GM19438 (cell line): Measurements from ENCODE around the gene MAGOH.
A peak's percentile ranks its signal among the peaks of the same experiment; 100 is the strongest.
"Not testable (repeated sequence)": the region's sequence is repeated elsewhere in the genome, so short reads cannot be mapped to it uniquely, and the experiment has no call there.

Source experiments
- ATAC-seq: cut with Tn5 transposase; IDR thresholded peaks from one replicate; pipeline ENCODE4 v1.9.1; 2021; ENCODE audit warnings: low read depth; ENCODE audit not compliant: unreplicated experiment

Gene MAGOH

GRCh38 chr1:53241828-53242227 lies 3.5 kb upstream of the MAGOH start:
- ATAC-seq: no peak

GRCh38 chr1:53237638-53238037 lies 680 bp downstream of the MAGOH start:
- ATAC-seq: no peak

- no peak for ATAC-seq
Measured at GRCh38 chr1:53220962-53221286, 17.4 kb downstream of the MAGOH start.

DNA sequence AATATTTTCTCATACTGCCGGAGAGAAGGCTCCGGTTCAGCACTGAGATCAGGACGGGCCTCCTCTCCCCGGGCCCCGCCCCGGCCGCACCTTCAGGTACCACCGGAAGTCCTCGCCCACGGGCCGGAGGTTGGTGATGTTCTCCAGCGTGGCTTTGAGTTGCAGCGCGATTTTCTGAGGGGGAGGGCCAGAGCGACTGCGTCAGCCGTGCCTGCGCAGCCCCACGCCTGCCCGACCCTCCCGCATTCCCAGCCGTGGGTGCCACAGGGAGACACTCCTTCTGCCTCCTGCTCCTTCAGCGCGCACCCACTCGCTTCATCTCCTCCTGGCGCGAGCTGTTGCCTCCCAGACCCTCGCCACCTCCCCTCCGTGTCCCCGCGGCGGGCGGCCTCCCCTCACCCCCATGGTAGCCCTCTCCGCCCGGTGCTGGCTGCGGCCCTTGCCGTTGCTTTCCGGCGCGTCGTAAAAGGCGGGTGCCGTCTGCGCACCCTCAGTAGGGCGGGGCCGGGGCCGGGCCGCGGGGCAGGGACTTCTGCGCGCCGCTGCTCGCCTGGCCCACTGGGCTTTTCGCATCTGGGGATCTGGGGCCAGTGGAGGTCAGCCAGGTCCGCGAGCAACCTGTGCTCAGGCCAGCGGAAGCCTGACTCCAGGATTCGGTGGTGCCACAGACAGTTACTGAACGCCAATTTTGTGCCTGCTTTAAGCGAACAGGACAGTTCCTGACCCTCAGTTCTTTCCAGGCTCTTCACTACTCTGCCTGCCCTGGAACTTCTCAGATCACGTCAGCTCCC lies 18.0 kb downstream of the MAGOH start, which contains the start of gene CZIB:
CZIB (minus strand) TSS at position 464 of the 791 bp plus-strand sequence; CDS start at position 405, 59 bp downstream.
- peak; percentile 90 for ATAC-seq

GRCh38 chr1:53219711-53220110 lies 18.6 kb downstream of the MAGOH start:
- ATAC-seq: no peak

DNA sequence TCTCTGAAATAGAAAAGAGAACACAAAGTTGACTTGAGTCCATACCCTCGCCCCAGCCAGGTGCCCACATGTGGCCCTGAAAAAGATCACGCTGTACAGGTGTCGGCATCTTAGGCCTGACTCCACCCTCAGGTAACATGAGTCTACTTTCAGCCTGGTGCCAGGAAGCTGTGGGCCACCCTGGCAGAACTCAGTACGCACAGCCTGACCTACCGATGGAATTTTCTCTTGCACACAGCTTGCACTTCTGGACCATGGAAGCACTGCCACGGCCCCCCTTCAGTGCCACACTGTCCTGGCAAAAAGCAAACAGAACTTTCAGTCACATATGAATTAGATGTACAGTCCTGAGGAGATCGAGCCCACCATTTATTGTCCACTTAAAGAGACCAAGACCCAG lies 20.1 kb downstream of the MAGOH start:
- no peak for ATAC-seq

- ATAC-seq: no peak
Measured at GRCh38 chr1:53214376-53214940, 23.9 kb downstream of the MAGOH start.

DNA sequence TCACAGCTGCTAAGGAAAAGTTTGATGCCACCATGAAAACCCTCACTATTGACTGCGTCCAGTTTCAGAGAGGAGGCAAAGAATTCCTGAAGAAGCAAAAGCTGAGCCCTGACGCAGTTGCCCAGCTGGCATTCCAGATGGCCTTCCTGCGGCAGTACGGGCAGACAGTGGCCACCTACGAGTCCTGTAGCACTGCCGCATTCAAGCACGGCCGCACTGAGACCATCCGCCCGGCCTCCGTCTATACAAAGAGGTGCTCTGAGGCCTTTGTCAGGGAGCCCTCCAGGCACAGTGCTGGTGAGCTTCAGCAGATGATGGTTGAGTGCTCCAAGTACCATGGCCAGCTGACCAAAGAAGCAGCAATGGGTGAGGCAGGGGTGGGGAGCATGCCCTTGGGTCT lies 27.4 kb downstream of the MAGOH start:
- no peak for ATAC-seq

DNA sequence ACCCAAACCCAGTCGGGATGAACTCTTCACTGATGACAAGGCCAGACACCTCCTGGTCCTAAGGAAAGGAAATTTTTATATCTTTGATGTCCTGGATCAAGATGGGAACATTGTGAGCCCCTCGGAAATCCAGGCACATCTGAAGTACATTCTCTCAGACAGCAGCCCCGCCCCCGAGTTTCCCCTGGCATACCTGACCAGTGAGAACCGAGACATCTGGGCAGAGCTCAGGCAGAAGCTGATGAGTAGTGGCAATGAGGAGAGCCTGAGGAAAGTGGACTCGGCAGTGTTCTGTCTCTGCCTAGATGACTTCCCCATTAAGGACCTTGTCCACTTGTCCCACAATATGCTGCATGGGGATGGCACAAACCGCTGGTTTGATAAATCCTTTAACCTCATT lies 28.0 kb downstream of the MAGOH start:
- no peak for ATAC-seq

- no peak for ATAC-seq
Measured at GRCh38 chr1:53207726-53208125, 30.6 kb downstream of the MAGOH start.

DNA sequence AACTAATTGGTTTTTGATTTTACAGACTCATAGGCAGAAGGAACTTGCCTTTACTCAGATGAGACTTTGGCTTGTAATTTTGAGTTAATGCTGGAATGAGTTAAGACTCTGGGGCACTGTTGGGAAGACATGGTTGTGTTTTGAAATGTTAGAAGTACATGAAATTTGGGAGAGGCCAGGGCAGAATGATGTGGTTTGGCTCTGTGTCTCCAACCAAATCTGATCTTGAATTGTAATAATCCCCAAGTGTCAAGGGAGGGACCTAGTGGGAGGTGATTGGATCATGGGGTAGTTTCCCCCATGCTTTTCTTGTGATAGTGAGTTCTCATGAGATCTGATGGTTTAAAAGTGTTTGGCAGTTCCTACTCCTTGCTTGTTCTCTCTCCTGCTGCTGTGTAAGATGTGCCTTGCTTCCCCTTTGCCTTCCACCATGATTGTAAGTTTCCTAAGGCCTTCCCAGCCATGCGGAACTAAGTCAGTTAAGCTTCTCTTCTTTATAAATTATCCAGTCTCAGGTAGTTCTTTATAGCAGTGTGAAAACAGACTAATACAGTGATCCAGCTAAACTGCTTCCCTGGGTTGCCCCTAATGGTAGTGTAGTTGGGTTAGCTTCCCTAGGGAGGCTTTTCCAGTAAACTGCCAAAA lies 31.5 kb downstream of the MAGOH start:
- ATAC-seq: no peak

GRCh38 chr1:53206083-53206685 lies 32.1 kb downstream of the MAGOH start:
- not testable (repeated sequence) for ATAC-seq

DNA sequence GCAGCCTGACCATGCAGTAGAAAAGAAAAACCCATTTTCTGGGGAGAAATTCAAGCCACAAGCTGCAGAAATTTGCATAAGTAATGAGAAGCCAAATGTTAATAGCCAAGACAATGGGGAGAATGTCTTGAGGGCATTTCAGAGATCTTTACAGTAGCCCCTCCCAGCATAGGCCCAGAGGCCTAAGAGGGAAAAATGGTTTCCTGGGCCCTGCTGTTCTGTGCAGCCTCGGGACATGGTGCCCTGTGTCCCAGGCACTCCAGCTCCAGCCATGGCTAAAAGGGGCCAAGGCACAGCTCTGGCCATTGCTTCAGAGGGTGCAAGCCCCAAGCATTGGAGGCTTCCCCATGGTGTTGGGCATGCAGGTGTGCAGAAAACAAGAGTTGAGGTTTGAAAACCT lies 32.8 kb downstream of the MAGOH start:
- ATAC-seq: not testable (repeated sequence)

GRCh38 chr1:53203466-53203865 lies 34.9 kb downstream of the MAGOH start:
- ATAC-seq: no peak

DNA sequence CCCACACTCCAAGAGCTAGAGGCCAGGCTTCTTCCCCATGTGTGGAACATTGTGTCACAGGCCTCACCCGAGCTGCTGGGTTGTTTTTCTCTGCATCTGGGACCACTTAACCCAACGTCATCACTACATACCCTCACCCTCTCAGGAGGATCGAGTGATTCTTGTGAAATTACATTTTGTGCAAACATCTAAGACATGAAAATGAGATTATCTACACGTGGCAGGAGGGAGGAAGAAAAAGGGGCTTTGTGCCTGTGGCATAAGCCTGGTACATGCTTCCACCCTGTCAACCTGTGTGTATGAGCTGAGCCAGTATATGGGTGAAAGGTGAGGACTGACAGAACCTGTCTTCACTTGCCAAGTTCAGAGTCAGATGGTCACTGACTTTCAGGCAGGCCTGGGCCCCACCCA lies 40.1 kb downstream of the MAGOH start:
- no peak for ATAC-seq

DNA sequence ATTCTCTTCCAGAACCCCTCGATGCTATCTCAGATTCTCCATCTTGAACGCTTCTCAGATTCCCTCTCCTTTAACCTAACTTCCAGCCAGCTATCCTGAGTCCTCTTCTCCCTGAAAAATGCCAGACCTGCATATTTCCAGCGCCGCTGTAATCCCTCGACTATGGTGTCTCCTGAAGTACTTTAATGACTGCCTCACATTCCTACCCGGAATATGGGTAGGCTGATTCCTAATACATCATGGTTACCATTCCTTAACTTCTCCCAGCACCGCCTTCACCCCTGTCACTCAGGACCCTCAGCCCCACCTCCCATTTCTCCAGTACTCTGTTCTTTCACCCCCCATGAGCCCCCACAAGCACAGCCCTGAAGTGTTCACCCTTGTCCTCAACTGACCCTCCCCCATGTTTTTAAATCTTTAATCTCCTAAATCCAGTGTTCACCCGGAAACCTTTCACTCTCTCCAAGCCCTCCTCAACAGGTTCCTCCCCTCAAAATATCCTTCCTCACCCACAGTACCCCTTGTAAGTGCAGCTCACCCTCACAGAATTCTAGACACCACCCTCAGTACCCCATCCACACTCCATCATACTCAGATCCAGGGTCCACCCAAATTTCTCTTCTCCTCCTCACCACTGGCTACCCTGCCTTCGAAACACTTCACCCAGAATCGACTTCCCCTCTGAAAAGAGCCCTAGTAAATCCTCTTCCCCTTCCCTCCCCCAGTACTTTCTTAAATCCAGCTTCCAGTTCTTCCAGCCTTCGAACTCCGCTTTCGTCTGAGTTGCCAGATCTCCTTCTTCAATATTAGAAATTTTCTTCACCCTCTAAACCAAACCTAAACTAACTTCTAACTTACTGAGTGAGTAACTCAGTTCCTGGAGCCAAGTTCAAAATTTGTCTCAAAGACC lies 40.8 kb downstream of the MAGOH start:
- ATAC-seq: no peak

DNA sequence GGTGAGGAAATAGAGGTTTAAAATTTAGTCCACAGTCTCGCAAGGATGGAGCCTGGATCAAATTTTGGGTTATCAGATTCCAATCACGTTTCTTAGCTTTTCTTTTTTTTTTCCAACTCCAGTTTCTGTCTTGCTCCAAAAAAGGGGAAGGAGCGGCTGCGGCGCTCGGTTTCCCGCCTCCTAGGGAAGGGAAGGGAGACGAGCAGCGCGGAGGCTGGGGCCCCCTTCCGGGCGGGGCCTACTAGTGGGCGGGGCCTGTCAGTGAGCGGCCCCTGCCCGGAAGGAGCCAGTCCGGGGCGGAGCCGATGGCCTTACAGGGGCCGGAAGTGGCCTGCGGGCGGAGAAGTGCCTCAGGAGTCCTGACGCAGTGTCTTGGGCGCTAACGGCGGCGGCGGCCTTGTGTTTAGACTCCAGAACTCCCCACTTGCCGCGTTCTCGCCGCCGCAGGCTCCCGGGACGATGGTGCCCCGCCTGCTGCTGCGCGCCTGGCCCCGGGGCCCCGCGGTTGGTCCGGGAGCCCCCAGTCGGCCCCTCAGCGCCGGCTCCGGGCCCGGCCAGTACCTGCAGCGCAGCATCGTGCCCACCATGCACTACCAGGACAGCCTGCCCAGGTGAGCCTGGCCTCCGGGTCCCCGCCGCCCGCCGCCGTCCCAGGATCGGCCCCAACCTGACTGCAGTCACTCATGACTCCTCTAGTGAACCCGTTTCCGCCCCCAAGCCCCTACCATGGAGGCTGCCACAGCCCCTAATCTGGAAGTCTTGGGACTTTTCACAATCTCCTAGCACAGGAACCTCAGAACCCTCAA lies 41.6 kb downstream of the MAGOH start, which contains the start of gene CPT2:
CPT2 (plus strand) TSS at position 340 of the 806 bp plus-strand sequence; CDS start at position 460, 120 bp downstream.
- ATAC-seq: peak; percentile 97

- peak; percentile 4 for ATAC-seq
Measured at GRCh38 chr1:53196017-53196484, 42.3 kb downstream of the MAGOH start.

GRCh38 chr1:53195246-53196016 lies 42.9 kb downstream of the MAGOH start:
- ATAC-seq: no peak
